DMS53 (cell line): ENCODE results near the gene WBP2NL.
A peak's percentile ranks its signal among the peaks of the same experiment; 100 is the strongest.
"Not testable (repeated sequence)": the region's sequence is repeated elsewhere in the genome, so short reads cannot be mapped to it uniquely, and the experiment has no call there.

Source experiments
- DNase-seq: peaks from one replicate; lab custom pipeline; 2025; lab: John Stamatoyannopoulos, UW

WBP2NL gene

GRCh38 chr22:42033263-42034181 lies 34.9 kb downstream of the WBP2NL start:
- DNase-seq, result no peak

- DNase-seq, result no peak
Measured at GRCh38 chr22:42035256-42035655, 36.7 kb downstream of the WBP2NL start.

- no peak for DNase-seq
Measured at GRCh38 chr22:42039271-42039670, 40.7 kb downstream of the WBP2NL start.

GRCh38 chr22:42041784-42042183 lies 43.2 kb downstream of the WBP2NL start:
- no peak for DNase-seq

GRCh38 chr22:42050641-42051180 lies 52.1 kb downstream of the WBP2NL start:
- DNase-seq, result no peak

GRCh38 chr22:42052765-42053164 lies 54.2 kb downstream of the WBP2NL start:
- no peak for DNase-seq

- no peak for DNase-seq
Measured at GRCh38 chr22:42056757-42057511, 58.3 kb downstream of the WBP2NL start.

- no peak for DNase-seq
Measured at GRCh38 chr22:42060489-42060888, 61.9 kb downstream of the WBP2NL start.

GRCh38 chr22:42061041-42061440 lies 62.5 kb downstream of the WBP2NL start:
- DNase-seq, result no peak

- no peak for DNase-seq
Measured at GRCh38 chr22:42062506-42063170, 64.0 kb downstream of the WBP2NL start.

- DNase-seq, result no peak
Measured at GRCh38 chr22:42064629-42065028, 66.0 kb downstream of the WBP2NL start.

- DNase-seq, result no peak
Measured at GRCh38 chr22:42065438-42066125, 67.0 kb downstream of the WBP2NL start.

- DNase-seq, result no peak
Measured at GRCh38 chr22:42066126-42066761, 67.7 kb downstream of the WBP2NL start.

- no peak for DNase-seq
Measured at GRCh38 chr22:42066937-42067336, 68.3 kb downstream of the WBP2NL start.

GRCh38 chr22:42067671-42068251 lies 69.2 kb downstream of the WBP2NL start:
- DNase-seq, result no peak

- no peak for DNase-seq
Measured at GRCh38 chr22:42068291-42068690, 69.7 kb downstream of the WBP2NL start.

- DNase-seq, result no peak
Measured at GRCh38 chr22:42069801-42070516, 71.4 kb downstream of the WBP2NL start.

- DNase-seq, result peak; percentile 97
Measured at GRCh38 chr22:42070517-42071422, 72.2 kb downstream of the WBP2NL start, which contains the start of gene NAGA. Gene NAGA, minus strand, starts transcription at chr22:42070812. Its CDS starts 515 bp downstream, at chr22:42070297.

- DNase-seq, result not testable (repeated sequence)
Measured at GRCh38 chr22:42071508-42071907, 72.9 kb downstream of the WBP2NL start.
